HG03196 (cell line): ENCODE data around the gene FRS2.
A peak's percentile ranks its signal among the peaks of the same experiment; 100 is the strongest.
"Not testable (repeated sequence)": the region's sequence is repeated elsewhere in the genome, so short reads cannot be mapped to it uniquely, and the experiment has no call there.

Experiments
- ATAC-seq: cut with Tn5 transposase; IDR thresholded peaks from one replicate; pipeline ENCODE4 v1.9.1; 2021; ENCODE audit not compliant: unreplicated experiment

FRS2 gene, protein sequence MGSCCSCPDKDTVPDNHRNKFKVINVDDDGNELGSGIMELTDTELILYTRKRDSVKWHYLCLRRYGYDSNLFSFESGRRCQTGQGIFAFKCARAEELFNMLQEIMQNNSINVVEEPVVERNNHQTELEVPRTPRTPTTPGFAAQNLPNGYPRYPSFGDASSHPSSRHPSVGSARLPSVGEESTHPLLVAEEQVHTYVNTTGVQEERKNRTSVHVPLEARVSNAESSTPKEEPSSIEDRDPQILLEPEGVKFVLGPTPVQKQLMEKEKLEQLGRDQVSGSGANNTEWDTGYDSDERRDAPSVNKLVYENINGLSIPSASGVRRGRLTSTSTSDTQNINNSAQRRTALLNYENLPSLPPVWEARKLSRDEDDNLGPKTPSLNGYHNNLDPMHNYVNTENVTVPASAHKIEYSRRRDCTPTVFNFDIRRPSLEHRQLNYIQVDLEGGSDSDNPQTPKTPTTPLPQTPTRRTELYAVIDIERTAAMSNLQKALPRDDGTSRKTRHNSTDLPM

GRCh38 chr12:69470189-69471075 lies at the start of gene FRS2:
TSS of gene FRS2 (plus strand) at chr12:69470388. CDS start at chr12:69569031, 98,643 bp downstream.
- ATAC-seq = peak; percentile 96

DNA sequence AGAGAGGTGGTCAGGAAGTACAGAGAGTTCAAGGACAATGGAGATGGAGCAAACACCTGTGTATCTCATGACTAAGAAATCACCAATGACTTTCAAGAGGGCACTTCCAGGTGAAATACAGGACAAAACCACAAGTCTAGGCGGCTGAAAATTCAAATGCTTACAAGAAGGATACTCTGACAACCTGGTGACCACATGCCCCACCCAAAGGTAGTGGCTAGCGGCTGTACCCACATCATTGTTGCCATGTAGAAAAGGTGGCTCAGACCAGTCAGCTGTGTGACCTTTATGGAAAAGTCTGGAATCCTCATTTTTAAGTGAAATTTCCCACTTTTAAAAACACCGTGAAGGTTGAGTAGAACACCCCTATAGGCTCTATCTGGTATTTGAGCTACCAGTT lies 48.6 kb upstream of the FRS2 start:
- no peak for ATAC-seq

- no peak for ATAC-seq
Measured at GRCh38 chr12:69423037-69423905, 46.9 kb upstream of the FRS2 start.

GRCh38 chr12:69425417-69425816 lies 44.8 kb upstream of the FRS2 start:
- ATAC-seq = no peak

DNA sequence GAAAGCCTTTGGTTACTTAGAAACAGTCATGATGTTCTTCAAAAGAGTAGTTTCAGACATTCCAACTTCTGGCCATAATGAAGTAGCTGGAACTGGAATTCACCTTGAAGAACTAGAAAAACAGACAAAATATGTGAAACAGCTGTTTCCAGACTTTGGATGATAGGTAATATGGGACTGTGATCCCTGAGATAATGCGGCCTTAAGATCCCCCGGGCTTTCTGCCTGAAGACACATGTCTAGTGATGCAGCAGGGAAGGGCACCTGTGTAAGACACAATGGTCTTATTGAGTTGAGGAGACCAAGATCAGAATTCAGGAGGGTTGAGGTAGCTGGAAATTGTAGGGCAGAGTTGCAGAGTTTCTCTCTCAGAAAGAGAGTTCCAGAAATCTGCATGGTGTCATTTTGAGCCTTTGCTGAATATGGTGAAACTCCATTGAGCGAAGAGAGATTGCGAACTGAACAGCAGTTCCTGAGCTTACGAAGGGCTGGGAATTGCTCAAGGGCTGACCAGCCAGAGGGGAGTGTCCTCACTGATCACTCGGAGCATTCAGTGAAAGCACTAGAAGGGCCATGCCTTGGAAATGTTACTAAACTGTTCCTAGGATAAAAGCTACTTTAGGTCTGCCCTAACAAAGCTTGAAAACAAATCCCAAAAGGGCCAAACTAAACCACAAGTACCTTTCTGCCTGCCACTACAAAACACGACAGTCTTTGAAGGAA lies 41.7 kb upstream of the FRS2 start:
- no peak for ATAC-seq

- ATAC-seq = no peak
Measured at GRCh38 chr12:69430942-69431590, 39.1 kb upstream of the FRS2 start.

DNA sequence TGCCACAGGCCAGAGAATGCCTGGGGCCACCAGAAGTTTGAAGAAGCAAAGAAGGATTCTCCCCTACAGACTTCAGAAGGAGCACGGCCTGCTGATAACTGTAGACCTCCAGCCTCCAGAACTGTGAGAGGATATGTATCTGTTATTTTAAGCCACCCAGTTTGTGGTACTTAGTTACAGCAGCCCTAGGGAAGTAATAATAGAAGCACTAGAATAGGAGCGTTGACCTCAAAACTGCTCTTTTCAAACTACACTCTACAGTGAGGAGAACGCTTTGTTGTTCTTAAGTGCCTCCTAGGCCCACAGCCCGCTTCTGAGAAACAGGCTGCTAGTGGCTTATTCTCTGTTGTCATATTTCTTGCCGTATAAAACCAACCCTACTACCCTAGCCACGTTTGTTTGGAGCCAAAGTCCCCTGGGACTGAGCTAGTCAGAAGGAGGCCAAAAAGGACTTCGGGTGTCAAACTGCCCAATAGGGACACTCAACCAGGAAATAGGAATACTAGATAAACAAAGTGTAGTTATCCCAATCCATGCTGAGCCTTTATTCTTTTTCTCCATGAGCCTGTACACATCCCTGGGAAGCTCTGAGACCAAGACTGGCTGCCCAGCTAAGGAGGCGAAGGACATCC lies 38.5 kb upstream of the FRS2 start:
- ATAC-seq = no peak

DNA sequence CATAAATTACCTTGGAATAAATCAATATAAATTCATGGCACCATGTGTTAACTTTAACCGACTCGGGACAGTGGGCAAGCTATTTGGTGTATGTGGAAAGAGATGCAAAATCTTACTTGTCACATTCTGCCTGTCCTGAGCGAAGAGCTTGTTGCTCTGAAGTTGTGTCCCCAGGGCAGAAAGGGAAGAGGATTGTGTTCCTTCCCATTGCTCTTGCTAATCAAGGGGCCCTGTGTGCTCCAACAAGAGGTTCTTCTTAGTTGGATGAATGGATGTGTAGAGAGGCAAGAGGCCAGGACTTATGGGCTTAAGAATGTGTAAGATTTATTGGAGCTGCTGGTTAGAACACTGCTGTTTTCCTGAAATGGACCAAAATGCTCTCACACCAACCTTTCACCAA lies 36.5 kb upstream of the FRS2 start:
- no peak for ATAC-seq

- ATAC-seq = no peak
Measured at GRCh38 chr12:69435644-69436043, 34.5 kb upstream of the FRS2 start.

GRCh38 chr12:69437073-69437472 lies 33.1 kb upstream of the FRS2 start:
- no peak for ATAC-seq

GRCh38 chr12:69438539-69438938 lies 31.6 kb upstream of the FRS2 start:
- ATAC-seq = no peak

GRCh38 chr12:69440016-69440415 lies 30.2 kb upstream of the FRS2 start:
- no peak for ATAC-seq

- ATAC-seq = no peak
Measured at GRCh38 chr12:69440886-69441285, 29.3 kb upstream of the FRS2 start.

DNA sequence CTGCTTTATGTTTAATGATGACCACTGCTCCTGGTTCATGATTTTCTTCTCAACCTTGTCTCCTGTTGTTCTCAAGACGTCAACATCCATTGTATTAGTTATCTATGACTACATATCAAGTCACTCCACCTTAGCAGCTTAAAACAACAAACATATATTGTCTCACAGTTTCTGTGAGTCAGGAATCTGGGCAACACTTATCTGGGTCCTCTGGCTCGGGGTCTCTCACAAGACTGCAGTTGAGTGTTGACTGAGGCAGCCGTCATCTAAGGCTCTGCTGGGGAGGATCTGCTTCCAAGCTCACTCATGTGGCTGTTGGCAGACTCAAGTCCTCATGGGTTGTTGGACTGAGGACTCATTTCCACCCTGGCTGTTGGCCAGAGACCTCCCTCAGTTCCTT lies 27.3 kb upstream of the FRS2 start:
- no peak for ATAC-seq

- ATAC-seq = no peak
Measured at GRCh38 chr12:69443916-69444315, 26.3 kb upstream of the FRS2 start.

- no peak for ATAC-seq
Measured at GRCh38 chr12:69447892-69448291, 22.3 kb upstream of the FRS2 start.

- not testable (repeated sequence) for ATAC-seq
Measured at GRCh38 chr12:69452598-69453132, 17.5 kb upstream of the FRS2 start.

DNA sequence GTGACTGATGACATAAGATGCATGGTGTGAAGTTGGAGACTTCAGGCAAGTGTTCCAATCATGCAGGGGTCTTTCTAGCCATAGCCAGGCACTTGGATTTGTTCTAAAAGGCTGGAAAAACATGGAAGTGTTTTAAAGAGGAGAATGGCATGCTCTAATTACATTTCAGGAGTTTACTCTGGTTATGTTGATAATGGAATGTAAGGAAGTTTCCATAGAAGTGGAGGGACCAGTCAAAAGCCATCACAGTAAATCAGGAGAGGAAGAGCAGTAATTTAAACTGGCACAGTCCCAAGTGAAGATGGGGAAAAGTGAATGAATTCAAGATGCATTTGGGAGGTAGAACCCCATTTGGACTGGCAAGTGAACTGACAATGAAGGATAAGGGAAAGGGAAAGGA lies 13.9 kb upstream of the FRS2 start:
- no peak for ATAC-seq

GRCh38 chr12:69457433-69457832 lies 12.8 kb upstream of the FRS2 start:
- no peak for ATAC-seq
